Measurements from ENCODE around the gene GPN1. TPM values are rescaled to one million over a fixed set of nuclear protein-coding genes. Genes with fewer than 3 reads are reported as not detected.

The GPN1 gene
- total and polyA plus RNA-seq, 7 donors, result 15.2 to 31.2 (median 24.4) TPM

- Histone ChIP-seq H3K27ac (peak overlapping the region; percentile 72 to 80 (median 76)), H3K36me3 (no peaks in the 10 kb centered on the region), H3K4me1 (peaks cover 0 to 25% (median 21%) of the 10 kb centered on the region in 4 donors), H3K9me3 (peaks cover 0 to 10% (median 0%) of the 10 kb centered on the region in 4 donors), H3K4me3 (peak overlapping the region; percentile 56 to 69 (median 58)), H3K27me3 (no peaks in the 10 kb centered on the region)
- 7 to 20% methylated on average over 12 of the region's 12 CpGs for WGBS, 2 donors
- intact Hi-C loops (cut with DNase I), result loop anchor here (2.0 kb wide), 1 partner anchor 93 kb away; no protein-coding TSS in a partner anchor
- TF ChIP-seq POLR2A (IDR thresholded peaks at IDR 0.05) (no peak), EP300 (IDR thresholded peaks at IDR 0.05) (no peak), POLR2AphosphoS5 (IDR thresholded peaks at IDR 0.05) (no peak)
- TF ChIP-seq, protein P1, sequence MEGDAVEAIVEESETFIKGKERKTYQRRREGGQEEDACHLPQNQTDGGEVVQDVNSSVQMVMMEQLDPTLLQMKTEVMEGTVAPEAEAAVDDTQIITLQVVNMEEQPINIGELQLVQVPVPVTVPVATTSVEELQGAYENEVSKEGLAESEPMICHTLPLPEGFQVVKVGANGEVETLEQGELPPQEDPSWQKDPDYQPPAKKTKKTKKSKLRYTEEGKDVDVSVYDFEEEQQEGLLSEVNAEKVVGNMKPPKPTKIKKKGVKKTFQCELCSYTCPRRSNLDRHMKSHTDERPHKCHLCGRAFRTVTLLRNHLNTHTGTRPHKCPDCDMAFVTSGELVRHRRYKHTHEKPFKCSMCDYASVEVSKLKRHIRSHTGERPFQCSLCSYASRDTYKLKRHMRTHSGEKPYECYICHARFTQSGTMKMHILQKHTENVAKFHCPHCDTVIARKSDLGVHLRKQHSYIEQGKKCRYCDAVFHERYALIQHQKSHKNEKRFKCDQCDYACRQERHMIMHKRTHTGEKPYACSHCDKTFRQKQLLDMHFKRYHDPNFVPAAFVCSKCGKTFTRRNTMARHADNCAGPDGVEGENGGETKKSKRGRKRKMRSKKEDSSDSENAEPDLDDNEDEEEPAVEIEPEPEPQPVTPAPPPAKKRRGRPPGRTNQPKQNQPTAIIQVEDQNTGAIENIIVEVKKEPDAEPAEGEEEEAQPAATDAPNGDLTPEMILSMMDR (IDR thresholded peaks at IDR 0.05), result no peak
- no peak for DNase-seq
Measured at GRCh38 chr2:27583390-27583915, 45.4 kb upstream of the GPN1 start.

- Histone ChIP-seq H3K36me3 (no peaks in the 10 kb centered on the region), H3K27me3 (no peaks in the 10 kb centered on the region), H3K4me1 (peaks cover 0 to 25% (median 21%) of the 10 kb centered on the region in 4 donors), H3K9me3 (peaks cover 0 to 4% (median 0%) of the 10 kb centered on the region in 4 donors), H3K27ac (no peak overlapping the region), H3K4me3 (no peak overlapping the region)
- intact Hi-C loops (cut with DNase I), result no loop called here
- TF ChIP-seq EP300 (IDR thresholded peaks at IDR 0.05) (no peak), POLR2AphosphoS5 (IDR thresholded peaks at IDR 0.05) (no peak), POLR2A (IDR thresholded peaks at IDR 0.05) (no peak)
- TF ChIP-seq, protein P1 (IDR thresholded peaks at IDR 0.05), result no peak
- DNase-seq, result no peak
- 91 to 92% methylated on average over 3 of the region's 3 CpGs for WGBS, 2 donors
Measured at GRCh38 chr2:27584597-27584996, 44.3 kb upstream of the GPN1 start.

GRCh38 chr2:27587025-27587424 is 41.8 kb upstream of the GPN1 start:
- TF ChIP-seq, protein P1 (IDR thresholded peaks at IDR 0.05), result no peak
- no peak for TF ChIP-seq POLR2AphosphoS5 (IDR thresholded peaks at IDR 0.05)
- TF ChIP-seq POLR2A (IDR thresholded peaks at IDR 0.05), result no peak
- TF ChIP-seq EP300 (IDR thresholded peaks at IDR 0.05), result no peak
- peaks cover 0 to 25% (median 21%) of the 10 kb centered on the region in 4 donors for H3K4me1 ChIP-seq
- no peaks in the 10 kb centered on the region for H3K27me3 ChIP-seq
- H3K9me3 ChIP-seq, result peaks cover 0 to 3% (median 0%) of the 10 kb centered on the region in 4 donors
- no peaks in the 10 kb centered on the region for H3K36me3 ChIP-seq
- WGBS, 2 donors, result 89 to 93% methylated on average over 2 of the region's 2 CpGs
- intact Hi-C loops (cut with DNase I), result no loop called here
- DNase-seq, result no peak
- no peak overlapping the region for H3K4me3 ChIP-seq
- H3K27ac ChIP-seq, result no peak overlapping the region

- intact Hi-C loops (cut with DNase I), result no loop called here
- WGBS, 2 donors, result 95 to 98% methylated on average over 2 of the region's 2 CpGs
- Histone ChIP-seq H3K9me3 (peaks cover 0 to 3% (median 0%) of the 10 kb centered on the region in 4 donors), H3K27ac (no peak overlapping the region), H3K4me1 (peaks cover 0 to 20% (median 18%) of the 10 kb centered on the region in 4 donors), H3K36me3 (no peaks in the 10 kb centered on the region), H3K4me3 (no peak overlapping the region), H3K27me3 (no peaks in the 10 kb centered on the region)
- TF ChIP-seq POLR2A (IDR thresholded peaks at IDR 0.05), result no peak
- no peak for TF ChIP-seq POLR2AphosphoS5 (IDR thresholded peaks at IDR 0.05)
- no peak for TF ChIP-seq EP300 (IDR thresholded peaks at IDR 0.05)
- TF ChIP-seq, protein P1 (IDR thresholded peaks at IDR 0.05), result no peak
- DNase-seq, result no peak
Measured at GRCh38 chr2:27588308-27588707, 40.5 kb upstream of the GPN1 start.

All from sigmoid colon (tissue), 7 donors.